22Rv1 (cell line): ENCODE results near the gene PITPNM1.

ENCODE experiments used
- CTCF ChIP-seq: fragments of 450-650 bp; IDR thresholded peaks from 2 replicates; pipeline ENCODE4 v1.5.1; 2017; ENCODE audit warnings: mild to moderate bottlenecking
- ZFX ChIP-seq: fragments of 450-650 bp; IDR thresholded peaks from 2 replicates; pipeline ENCODE4 v1.6.1; 2017; ENCODE audit warnings: antibody characterized with exemption, borderline replicate concordance

- TF ChIP-seq CTCF (no peak), ZFX (no peak)
Observed at GRCh38 chr11:67521924-67522323, 16.8 kb upstream of the PITPNM1 start.
